A549 (cell line): ENCODE data around the gene CCR3. TPM values are rescaled to one million over a fixed set of nuclear protein-coding genes. Genes with fewer than 3 reads are reported as not detected.

Experiments used
- ATAC-seq, 2 experiments: fragments of 200-7000 bp in 1 of 2; fragments of >200 bp in 1 of 2; cut with Nextera tagmentation in 1 of 2; cut with Tn5 transposase in 1 of 2; 3 replicates each; pipeline versions ENCODE4 v1.8.0 to v1.9.1; 2018 to 2020; ENCODE audit warnings: mild to moderate bottlenecking in 1 of 2, moderate library complexity in 1 of 2
- CTCF ChIA-PET: fragments of 300-600 bp; sonication (Branson Sonifier 250); formaldehyde crosslinking; extraction: SDS; loops from one replicate; lab custom pipeline; 2021; ENCODE audit warnings: antibody characterized with exemption, inconsistent platforms; lab: Yijun Ruan, JAX
- POLR2A ChIA-PET: fragments of 350-600 bp; formaldehyde crosslinking; extraction: SDS; loops from one replicate; lab custom pipeline; 2021; ENCODE audit warnings: antibody characterized with exemption, inconsistent platforms; lab: Yijun Ruan, JAX
- DNase-seq, 2 experiments: peaks; one replicate each; pipeline versions ENCODE4 v3.0.0 to v3.0.0-alpha.2; 2011 to 2016; ENCODE audit warnings: low read depth in 1 of 2, low spot score in 1 of 2
- FAIRE-seq: peaks from 2 replicates; lab custom pipeline; 2011; peaks lifted over from hg19 to GRCh38; lab: Jason Lieb, UNC
- H3K27ac ChIP-seq, 2 experiments: fragments of >200 bp; sonication (Bioruptor Twin); formaldehyde crosslinking; 3 replicates each; pipeline ENCODE4 v1.5.1; 2016 to 2017
- H3K4me1 ChIP-seq: fragments of >200 bp; sonication (Bioruptor Twin); formaldehyde crosslinking; 3 replicates; pipeline ENCODE4 v1.6.1; 2016
- H3K4me2 ChIP-seq: fragments of >200 bp; sonication (Bioruptor Twin); formaldehyde crosslinking; 3 replicates; pipeline ENCODE4 v1.6.1; 2016
- H3K4me3 ChIP-seq: fragments of >200 bp; sonication (Bioruptor Twin); formaldehyde crosslinking; 3 replicates; pipeline ENCODE4 v1.5.1; 2016
- H3K9me3 ChIP-seq: fragments of >200 bp; sonication (Bioruptor Twin); formaldehyde crosslinking; 3 replicates; pipeline ENCODE4 v1.6.1; 2016
- ATOH8 ChIP-seq: fragments of 250-450 bp; sonication (Bioruptor Pico); IDR thresholded peaks from 2 replicates; pipeline ENCODE4 v1.5.0; 2020; ENCODE audit warnings: low read depth, mild to moderate bottlenecking, moderate library complexity
- BCL3 ChIP-seq: fragments of >200 bp; sonication (Bioruptor Twin); formaldehyde crosslinking; IDR thresholded peaks from 3 replicates; pipeline ENCODE4 v1.6.1; 2016
- BHLHE40 ChIP-seq: IDR thresholded peaks from 2 replicates; pipeline ENCODE4 v1.6.1; 2012; ENCODE audit warnings: low read depth, low read length, inconsistent platforms
- CHD4 ChIP-seq: fragments of 200-600 bp; sonication (generic); IDR thresholded peaks from 2 replicates; pipeline ENCODE4 v1.6.1; 2016; ENCODE audit warnings: antibody characterized with exemption, mild to moderate bottlenecking, borderline replicate concordance
- E2F6 ChIP-seq: IDR thresholded peaks from 2 replicates; pipeline ENCODE4 v1.6.1; 2012; ENCODE audit warnings: low read depth, borderline replicate concordance
- EHF ChIP-seq: fragments of 250-450 bp; sonication (Bioruptor Pico); IDR thresholded peaks from 2 replicates; pipeline ENCODE4 v1.5.0; 2020; ENCODE audit warnings: mild to moderate bottlenecking
- ESRRA ChIP-seq: fragments of 150-350 bp; IDR thresholded peaks from 2 replicates; pipeline ENCODE4 v1.6.1; 2014; ENCODE audit warnings: mild to moderate bottlenecking, low read length, borderline replicate concordance
- FOSB ChIP-seq: fragments of 250-450 bp; sonication (Bioruptor Pico); IDR thresholded peaks from 2 replicates; pipeline ENCODE4 v1.5.0; 2020; ENCODE audit warnings: mild to moderate bottlenecking, moderate library complexity
- FOXS1 ChIP-seq: fragments of 250-450 bp; sonication (Bioruptor Pico); IDR thresholded peaks from 2 replicates; pipeline ENCODE4 v1.5.0; 2020; ENCODE audit warnings: mild to moderate bottlenecking, moderate library complexity
- GATA3 ChIP-seq: IDR thresholded peaks from 2 replicates; pipeline ENCODE4 v1.6.1; 2012; ENCODE audit warnings: borderline replicate concordance
- HES2 ChIP-seq: fragments of >200 bp; sonication (Bioruptor Twin); formaldehyde crosslinking; IDR thresholded peaks from 2 replicates; pipeline ENCODE4 v1.6.1; 2016
- HMGXB4 ChIP-seq: fragments of 250-450 bp; sonication (Bioruptor Pico); IDR thresholded peaks from 2 replicates; pipeline ENCODE4 v1.5.0; 2021; ENCODE audit warnings: mild to moderate bottlenecking, moderate library complexity, borderline replicate concordance
- HOXB5 ChIP-seq: fragments of 250-450 bp; sonication (Bioruptor Pico); IDR thresholded peaks from 2 replicates; pipeline ENCODE4 v1.5.0; 2020; ENCODE audit warnings: mild to moderate bottlenecking, moderate library complexity
- JUN ChIP-seq, 2 experiments: fragments of >200 bp; sonication (Bioruptor Twin); formaldehyde crosslinking; IDR thresholded peaks; 2 replicates in 1 of 2; 3 replicates in 1 of 2; pipeline ENCODE4 v1.6.1; 2016 to 2017
- KDM5A ChIP-seq: fragments of 200-600 bp; sonication (generic); IDR thresholded peaks from 2 replicates; pipeline ENCODE4 v1.6.1; 2016; ENCODE audit warnings: antibody characterized with exemption, mild to moderate bottlenecking
- MAFK ChIP-seq: fragments of 450-650 bp; IDR thresholded peaks from 2 replicates; pipeline ENCODE4 v1.6.1; 2014; ENCODE audit not compliant: partially characterized antibody
- NFE2L2 ChIP-seq: fragments of 150-350 bp; conservative IDR thresholded peaks from 2 replicates; pipeline ENCODE4 v1.6.1; 2014; ENCODE audit warnings: low read length
- NPAS2 ChIP-seq: fragments of 250-450 bp; sonication (Bioruptor Pico); IDR thresholded peaks from 2 replicates; pipeline ENCODE4 v1.8.0; 2022; ENCODE audit warnings: mild to moderate bottlenecking, moderate library complexity, borderline replicate concordance
- POLR2AphosphoS2 ChIP-seq: conservative IDR thresholded peaks from 2 replicates; pipeline ENCODE4 v1.6.1; 2012; ENCODE audit warnings: low read length, improper control_type of control experiment, inconsistent platforms
- RCOR1 ChIP-seq: fragments of 150-350 bp; IDR thresholded peaks from 2 replicates; pipeline ENCODE4 v1.6.1; 2014; ENCODE audit warnings: antibody characterized with exemption, low read length, low read depth
- REST ChIP-seq: fragments of 200-600 bp; sonication (generic); IDR thresholded peaks from 2 replicates; pipeline ENCODE4 v1.6.1; 2016; ENCODE audit warnings: antibody characterized with exemption, mild to moderate bottlenecking, moderate library complexity
- RFX5 ChIP-seq: fragments of 450-650 bp; IDR thresholded peaks from 2 replicates; pipeline ENCODE4 v1.7.1; 2014; ENCODE audit warnings: antibody characterized with exemption, mild to moderate bottlenecking, moderate library complexity
- SMC3 ChIP-seq: fragments of >200 bp; sonication (Bioruptor Twin); formaldehyde crosslinking; IDR thresholded peaks from 3 replicates; pipeline ENCODE4 v1.6.1; 2018; ENCODE audit warnings: inconsistent platforms
- SREBF2 ChIP-seq: fragments of 450-650 bp; IDR thresholded peaks from 2 replicates; pipeline ENCODE4 v1.6.1; 2014; ENCODE audit warnings: mild to moderate bottlenecking, moderate library complexity
- TFCP2L1 ChIP-seq: fragments of 250-450 bp; sonication (Bioruptor Pico); IDR thresholded peaks from 2 replicates; pipeline ENCODE4 v1.5.0; 2021; ENCODE audit warnings: mild to moderate bottlenecking
- ZNF302 ChIP-seq: fragments of 250-450 bp; sonication (Bioruptor Pico); IDR thresholded peaks from 2 replicates; pipeline ENCODE4 v1.9.0; 2021; ENCODE audit warnings: inconsistent platforms, mild to moderate bottlenecking, moderate library complexity
- WGBS: methylation state at CpG from one replicate; pipeline ENCODE4 v1.1.6; 2017; ENCODE audit errors: missing lambda C conversion rate; 5-methylcytosine and 5-hydroxymethylcytosine counted together
- polyA plus RNA-seq, 4 experiments: library from polyadenylated mRNA; depleted of rRNA in 3 of 4; stranded (reverse); fragments of >200 nt; fragmentation: RNase III in 1 of 4; extraction: RNeasy Plus Mini Kit Qiagen cat#74134 plus additional on column Dnase treatment in 1 of 4; gene quantifications; 2 replicates in 3 of 4; 3 replicates in 1 of 4; pipeline ENCODE4 v1.2.3, GENCODE V29; 2011 to 2017

Gene CCR3
- polyA plus RNA-seq, 2 of the 4 experiments (the other 2 are of a cell fraction): not detected

- no peak overlapping the region for H3K4me3 ChIP-seq
- no peaks in the 10 kb centered on the region for H3K4me1 ChIP-seq
- ATAC-seq: no peak
- POLR2A ChIA-PET: no interaction called here
- H3K27ac ChIP-seq: no peak overlapping the region
- TF ChIP-seq BCL3 (no peak), E2F6 (no peak), HES2 (no peak), ESRRA (no peak), FOSB (CRISPR knock-in tag) (no peak), NFE2L2 (no peak), ZNF302 (CRISPR knock-in tag) (no peak), RFX5 (no peak), FOXS1 (CRISPR knock-in tag) (no peak)
- TF ChIP-seq, all 56 proteins: peak for 0
- DNase-seq (no peak), FAIRE-seq (no peak)
- 0% methylated on average over 1 of the region's 1 CpG for WGBS
- Histone ChIP-seq H3K4me2 (no peak overlapping the region), H3K9me3 (no peaks in the 10 kb centered on the region)
- CTCF ChIA-PET: interaction anchor here (1.5 kb wide), 1 partner anchor 9 kb away, joined by 3 read pairs; no protein-coding TSS in a partner anchor
These were observed 41.5 kb upstream of the CCR3 start for GRCh38 chr3:46200790-46201189.

GRCh38 chr3:46202535-46202934 is 39.7 kb upstream of the CCR3 start:
- no peak for ATAC-seq
- H3K27ac ChIP-seq: no peak overlapping the region
- TF ChIP-seq REST (no peak), HOXB5 (CRISPR knock-in tag) (no peak), BHLHE40 (no peak), HMGXB4 (CRISPR knock-in tag) (no peak), EHF (no peak), JUN (IDR thresholded peaks at IDR 0.05) (no peak), FOSB (CRISPR knock-in tag) (no peak)
- ChIA-PET CTCF (no interaction called here), POLR2A (no interaction called here)
- WGBS: 18% methylated on average over 3 of the region's 4 CpGs
- no peak overlapping the region for H3K4me3 ChIP-seq
- H3K9me3 ChIP-seq: no peaks in the 10 kb centered on the region
- no peak overlapping the region for H3K4me2 ChIP-seq
- no peak for DNase-seq
- no peak for FAIRE-seq
- no peaks in the 10 kb centered on the region for H3K4me1 ChIP-seq

GRCh38 chr3:46203681-46204080 is 38.6 kb upstream of the CCR3 start:
- FAIRE-seq (no peak), ATAC-seq (no peak), DNase-seq (no peak)
- ChIA-PET POLR2A (no interaction called here), CTCF (no interaction called here)
- no peak overlapping the region for H3K4me2 ChIP-seq
- no peaks in the 10 kb centered on the region for H3K9me3 ChIP-seq
- H3K4me1 ChIP-seq: no peaks in the 10 kb centered on the region
- no peak overlapping the region for H3K4me3 ChIP-seq
- no peak overlapping the region for H3K27ac ChIP-seq
- WGBS: 43% methylated on average over 12 of the region's 12 CpGs
- TF ChIP-seq NPAS2 (CRISPR knock-in tag) (no peak), POLR2AphosphoS2 (no peak), GATA3 (no peak), BCL3 (no peak), ESRRA (no peak), SREBF2 (no peak), TFCP2L1 (CRISPR knock-in tag) (no peak), RCOR1 (no peak), CHD4 (no peak), MAFK (no peak), ATOH8 (CRISPR knock-in tag) (no peak), KDM5A (no peak), SMC3 (no peak)
